ENCODE data around the gene KANSL1L.
"Not testable (repeated sequence)": the region's sequence is repeated elsewhere in the genome, so short reads cannot be mapped to it uniquely, and the experiment has no call there.

The KANSL1L gene

GRCh38 chr2:210177769-210178168 lies 6.6 kb upstream of the KANSL1L start:
- DNase-seq, result no peak

GRCh38 chr2:210177115-210177514 lies 5.9 kb upstream of the KANSL1L start:
- DNase-seq, result not testable (repeated sequence)

GRCh38 chr2:210174086-210174485 lies 2.9 kb upstream of the KANSL1L start:
- no peak for DNase-seq

GRCh38 chr2:210172219-210172575 lies 988 bp upstream of the KANSL1L start:
- DNase-seq, result no peak

GRCh38 chr2:210170446-210171303 lies 534 bp downstream of the KANSL1L start:
- DNase-seq, result peak; percentile 81

GRCh38 chr2:210170196-210170445 lies 1.1 kb downstream of the KANSL1L start:
- no peak for DNase-seq

GRCh38 chr2:210169516-210170195 lies 1.6 kb downstream of the KANSL1L start:
- DNase-seq, result no peak

GRCh38 chr2:210167227-210167626 lies 4.0 kb downstream of the KANSL1L start:
- no peak for DNase-seq

- DNase-seq, result no peak
These were observed 8.6 kb downstream of the KANSL1L start for GRCh38 chr2:210162466-210163124.

- no peak for DNase-seq
These were observed 12.2 kb downstream of the KANSL1L start for GRCh38 chr2:210159059-210159458.

- no peak for DNase-seq
These were observed 13.0 kb downstream of the KANSL1L start for GRCh38 chr2:210158236-210158635.

- DNase-seq, result no peak
These were observed 13.7 kb downstream of the KANSL1L start for GRCh38 chr2:210157526-210157925.

GRCh38 chr2:210147614-210148013 lies 23.6 kb downstream of the KANSL1L start:
- DNase-seq, result no peak

GRCh38 chr2:210132239-210132638 lies 39.0 kb downstream of the KANSL1L start:
- DNase-seq, result no peak

- DNase-seq, result peak; percentile 47
These were observed 42.2 kb downstream of the KANSL1L start for GRCh38 chr2:210128961-210129360.

- no peak for DNase-seq
These were observed 57.5 kb downstream of the KANSL1L start for GRCh38 chr2:210113614-210114235.

- DNase-seq, result no peak
These were observed 58.3 kb downstream of the KANSL1L start for GRCh38 chr2:210112871-210113270.

GRCh38 chr2:210099940-210100339 lies 71.3 kb downstream of the KANSL1L start:
- DNase-seq, result no peak

- no peak for DNase-seq
These were observed 76.4 kb downstream of the KANSL1L start for GRCh38 chr2:210094787-210095186.

- no peak for DNase-seq
These were observed 78.4 kb downstream of the KANSL1L start for GRCh38 chr2:210092791-210093190.

- DNase-seq, result no peak
These were observed 84.3 kb downstream of the KANSL1L start for GRCh38 chr2:210086930-210087329.

- DNase-seq, result no peak
These were observed 84.9 kb downstream of the KANSL1L start for GRCh38 chr2:210086292-210086691.

- no peak for DNase-seq
These were observed 98.2 kb downstream of the KANSL1L start for GRCh38 chr2:210072922-210073509.
